HUES64 (cell line): Measurements from ENCODE around the gene EYS.

Experiments
- H3K27ac ChIP-seq: 2 replicates; pipeline ENCODE4 v1.7.0; 2013; ENCODE audit warnings: low read depth, low read length, inconsistent platforms
- H3K27me3 ChIP-seq: 2 replicates; pipeline ENCODE4 v1.6.1; 2013; ENCODE audit warnings: mild to moderate bottlenecking, low read length; ENCODE audit not compliant: insufficient read depth
- H3K36me3 ChIP-seq: 2 replicates; pipeline ENCODE4 v1.6.1; 2013; ENCODE audit warnings: mild to moderate bottlenecking, low read length; ENCODE audit not compliant: insufficient read depth
- H3K4me1 ChIP-seq: 2 replicates; pipeline ENCODE4 v1.6.1; 2013; ENCODE audit warnings: mild to moderate bottlenecking, low read length, moderate library complexity; ENCODE audit not compliant: insufficient read depth
- H3K4me3 ChIP-seq: 2 replicates; pipeline ENCODE4 v1.5.1; 2013; ENCODE audit warnings: mild to moderate bottlenecking, low read length, moderate library complexity
- H3K9ac ChIP-seq: 2 replicates; pipeline ENCODE4 v1.6.1; 2013; ENCODE audit warnings: mild to moderate bottlenecking, low read depth, low read length
- H3K9me3 ChIP-seq: 2 replicates; pipeline ENCODE4 v1.6.1; 2013; ENCODE audit warnings: low read depth, low read length; ENCODE audit not compliant: insufficient read depth
- WGBS: fragments of 150-250, 120-280 bp; methylation state at CpG from one replicate; pipeline ENCODE4 v1.1.7; 2013; ENCODE audit warnings: missing lambda C conversion rate; 5-methylcytosine and 5-hydroxymethylcytosine counted together

EYS gene

GRCh38 chr6:64622944-64623343, 1084.1 kb downstream of the EYS start:
- Histone ChIP-seq H3K9me3 (no peaks in the 10 kb centered on the region), H3K4me1 (no peaks in the 10 kb centered on the region), H3K27ac (no peak overlapping the region), H3K9ac (no peak overlapping the region), H3K27me3 (no peaks in the 10 kb centered on the region), H3K4me3 (no peak overlapping the region), H3K36me3 (no peaks in the 10 kb centered on the region)
- WGBS = no CpG with 5 or more reads among the region's 1 CpG

DNA sequence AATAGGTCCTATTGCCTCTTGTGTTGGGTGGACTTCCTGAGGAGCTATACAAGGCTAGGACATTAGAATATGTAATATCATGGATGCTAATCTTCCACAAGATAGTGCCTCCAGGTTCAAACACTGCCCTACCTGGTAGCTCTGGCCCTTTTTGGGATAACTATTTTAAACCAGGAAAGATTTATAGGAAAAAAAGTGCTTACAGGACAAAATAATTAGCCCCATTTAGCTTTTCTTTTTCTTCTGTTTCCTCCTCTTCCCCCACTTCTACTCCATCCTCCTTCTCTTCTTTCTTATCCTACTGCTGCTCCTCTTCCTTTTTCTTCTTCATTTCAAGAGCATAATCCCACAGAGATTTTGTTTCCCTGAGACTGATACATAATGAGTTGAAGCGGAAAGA, 1104.0 kb downstream of the EYS start:
- no peak overlapping the region for H3K9ac ChIP-seq
- H3K9me3 ChIP-seq = no peaks in the 10 kb centered on the region
- no peaks in the 10 kb centered on the region for H3K4me1 ChIP-seq
- no peak overlapping the region for H3K4me3 ChIP-seq
- H3K36me3 ChIP-seq = no peaks in the 10 kb centered on the region
- no peaks in the 10 kb centered on the region for H3K27me3 ChIP-seq
- WGBS = 70% methylated on average over 1 of the region's 1 CpG
- H3K27ac ChIP-seq = no peak overlapping the region

DNA sequence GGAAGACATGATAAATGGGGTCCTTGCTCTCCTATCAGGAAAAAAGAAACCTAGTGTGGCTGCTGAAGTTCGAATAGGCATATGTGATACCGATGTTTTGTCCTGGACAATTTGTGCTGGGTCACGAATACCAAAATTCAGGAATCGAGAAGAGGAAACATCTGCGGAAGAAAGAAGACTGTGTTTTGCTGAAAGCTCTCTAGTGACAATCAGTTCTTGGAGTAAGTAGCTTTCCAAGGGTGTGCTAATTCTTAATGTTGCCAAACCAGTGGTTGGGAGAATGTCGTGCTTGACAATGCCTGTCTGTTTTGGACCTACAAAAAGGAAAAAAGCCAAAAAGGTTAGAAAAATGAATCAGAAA, 1115.4 kb downstream of the EYS start:
- Histone ChIP-seq H3K4me3 (no peak overlapping the region), H3K9ac (no peak overlapping the region), H3K27me3 (no peaks in the 10 kb centered on the region), H3K4me1 (no peaks in the 10 kb centered on the region), H3K9me3 (no peaks in the 10 kb centered on the region), H3K27ac (no peak overlapping the region), H3K36me3 (no peaks in the 10 kb centered on the region)
- 95% methylated on average over 6 of the region's 6 CpGs for WGBS

DNA sequence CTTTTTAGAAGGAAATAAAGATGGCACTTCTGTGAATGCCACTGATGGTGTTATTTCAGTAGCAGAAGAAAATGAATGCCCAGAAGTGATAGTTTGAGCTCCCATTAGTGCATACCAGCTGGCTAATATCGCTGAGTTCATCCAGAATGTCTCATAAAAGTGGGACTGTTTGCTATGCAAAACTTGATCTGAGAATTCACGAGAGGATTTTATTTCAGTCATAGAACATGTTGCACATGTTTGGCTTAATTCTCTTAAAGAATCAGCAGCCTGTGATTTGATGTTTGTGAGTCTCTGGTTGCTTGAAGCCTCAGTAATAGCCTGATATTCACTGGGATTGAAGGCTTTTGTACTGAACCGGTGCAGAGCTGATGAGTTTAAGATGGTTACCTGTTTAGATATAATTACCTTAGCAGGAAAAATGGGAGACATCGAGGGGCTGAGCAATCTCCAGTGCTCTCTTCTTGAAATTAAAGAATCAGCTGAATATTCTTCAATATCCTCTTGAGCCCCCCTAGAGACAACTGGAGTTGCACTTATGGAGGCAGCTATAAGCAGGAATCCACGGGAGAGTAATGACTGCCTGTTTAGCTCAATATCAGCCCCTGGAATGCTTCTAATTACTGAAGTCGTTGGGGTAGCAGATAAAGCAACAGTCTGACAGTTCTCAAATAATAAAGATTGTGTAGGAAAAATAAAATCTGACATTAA, 1115.9 kb downstream of the EYS start:
- no peak overlapping the region for H3K27ac ChIP-seq
- H3K4me3 ChIP-seq = no peak overlapping the region
- H3K36me3 ChIP-seq = no peaks in the 10 kb centered on the region
- 92% methylated on average over 6 of the region's 6 CpGs for WGBS
- H3K4me1 ChIP-seq = no peaks in the 10 kb centered on the region
- H3K9ac ChIP-seq = no peak overlapping the region
- H3K27me3 ChIP-seq = no peaks in the 10 kb centered on the region
- H3K9me3 ChIP-seq = no peaks in the 10 kb centered on the region

DNA sequence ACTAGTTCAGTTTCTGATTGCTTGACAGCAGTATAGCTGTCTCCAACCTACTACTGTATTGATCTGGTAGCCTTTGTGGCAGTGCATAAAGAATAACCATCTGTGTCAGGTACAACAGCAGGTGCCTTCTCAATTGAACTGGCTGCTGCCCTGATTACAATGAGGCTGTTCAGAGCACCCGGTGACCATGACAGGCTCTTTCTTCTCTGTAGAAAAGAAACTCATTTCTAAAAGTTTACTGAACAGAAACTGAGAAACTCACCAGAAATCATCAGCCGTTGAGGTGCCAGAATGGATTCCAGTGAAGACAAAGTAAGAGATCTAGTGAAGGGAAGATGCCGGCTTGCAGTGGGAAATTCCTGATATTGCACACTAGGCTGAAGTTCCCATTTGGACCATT, 1117.1 kb downstream of the EYS start:
- no peaks in the 10 kb centered on the region for H3K4me1 ChIP-seq
- no peak overlapping the region for H3K27ac ChIP-seq
- H3K36me3 ChIP-seq = no peaks in the 10 kb centered on the region
- H3K9me3 ChIP-seq = no peaks in the 10 kb centered on the region
- H3K4me3 ChIP-seq = no peak overlapping the region
- H3K27me3 ChIP-seq = no peaks in the 10 kb centered on the region
- H3K9ac ChIP-seq = no peak overlapping the region
- 93% methylated on average over 3 of the region's 3 CpGs for WGBS

- 80% methylated on average over 1 of the region's 1 CpG for WGBS
- H3K27ac ChIP-seq = no peak overlapping the region
Measured at GRCh38 chr6:64580346-64580745, 1126.7 kb downstream of the EYS start.

DNA sequence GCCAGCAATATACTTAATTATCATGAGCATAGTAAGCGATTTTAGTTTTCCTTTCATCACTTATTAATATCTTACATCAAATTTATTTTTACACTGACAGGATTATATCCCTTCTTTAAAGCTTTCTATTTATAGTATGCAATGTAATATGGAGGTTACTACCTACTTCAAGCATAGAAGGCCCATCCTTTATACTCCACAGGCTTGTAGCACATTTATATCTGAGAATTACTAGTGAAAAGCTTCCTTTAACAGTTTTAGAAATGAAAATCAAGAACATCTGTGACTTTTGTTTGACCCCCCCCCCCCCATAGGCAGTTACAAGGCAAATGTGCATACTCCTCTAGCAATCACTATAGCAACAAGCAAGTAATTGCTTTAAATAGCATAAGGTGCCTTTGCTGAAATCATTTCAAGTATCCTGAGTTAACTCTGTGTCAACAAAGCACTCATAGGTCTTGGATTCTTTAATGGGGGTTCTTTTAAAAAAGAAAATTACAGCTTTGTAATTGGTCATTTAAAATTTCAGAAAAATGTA, 1153.7 kb downstream of the EYS start:
- Histone ChIP-seq H3K9ac (no peak overlapping the region), H3K4me3 (no peak overlapping the region), H3K4me1 (no peaks in the 10 kb centered on the region), H3K36me3 (no peaks in the 10 kb centered on the region), H3K9me3 (no peaks in the 10 kb centered on the region), H3K27ac (no peak overlapping the region), H3K27me3 (no peaks in the 10 kb centered on the region)
- WGBS = 71% methylated on average over 1 of the region's 1 CpG

More at GRCh38 chr6:64580346-64580745, 1126.7 kb downstream of the EYS start:
- H3K36me3 ChIP-seq = no peaks in the 10 kb centered on the region
- H3K9me3 ChIP-seq = no peaks in the 10 kb centered on the region
- no peak overlapping the region for H3K9ac ChIP-seq
- H3K4me1 ChIP-seq = no peaks in the 10 kb centered on the region
- H3K27me3 ChIP-seq = no peaks in the 10 kb centered on the region
- H3K4me3 ChIP-seq = no peak overlapping the region

GRCh38 chr6:64547594-64548268, 1159.3 kb downstream of the EYS start:
- Histone ChIP-seq H3K4me1 (no peaks in the 10 kb centered on the region), H3K9ac (no peak overlapping the region), H3K4me3 (no peak overlapping the region), H3K9me3 (no peaks in the 10 kb centered on the region), H3K36me3 (no peaks in the 10 kb centered on the region), H3K27ac (no peak overlapping the region), H3K27me3 (no peaks in the 10 kb centered on the region)
- WGBS = 95% methylated on average over 20 of the region's 20 CpGs

GRCh38 chr6:64539917-64540316, 1167.1 kb downstream of the EYS start:
- H3K9ac ChIP-seq = no peak overlapping the region

GRCh38 chr6:64538722-64539121, 1168.3 kb downstream of the EYS start:
- Histone ChIP-seq H3K27ac (no peak overlapping the region), H3K9me3 (no peaks in the 10 kb centered on the region), H3K9ac (no peak overlapping the region), H3K4me1 (no peaks in the 10 kb centered on the region), H3K36me3 (no peaks in the 10 kb centered on the region), H3K27me3 (no peaks in the 10 kb centered on the region), H3K4me3 (no peak overlapping the region)
- WGBS = 97% methylated on average over 4 of the region's 4 CpGs

More at GRCh38 chr6:64539917-64540316, 1167.1 kb downstream of the EYS start:
- Histone ChIP-seq H3K4me3 (no peak overlapping the region), H3K27ac (no peak overlapping the region), H3K27me3 (no peaks in the 10 kb centered on the region), H3K9me3 (no peaks in the 10 kb centered on the region), H3K36me3 (no peaks in the 10 kb centered on the region), H3K4me1 (no peaks in the 10 kb centered on the region)
- 95% methylated on average over 2 of the region's 2 CpGs for WGBS

DNA sequence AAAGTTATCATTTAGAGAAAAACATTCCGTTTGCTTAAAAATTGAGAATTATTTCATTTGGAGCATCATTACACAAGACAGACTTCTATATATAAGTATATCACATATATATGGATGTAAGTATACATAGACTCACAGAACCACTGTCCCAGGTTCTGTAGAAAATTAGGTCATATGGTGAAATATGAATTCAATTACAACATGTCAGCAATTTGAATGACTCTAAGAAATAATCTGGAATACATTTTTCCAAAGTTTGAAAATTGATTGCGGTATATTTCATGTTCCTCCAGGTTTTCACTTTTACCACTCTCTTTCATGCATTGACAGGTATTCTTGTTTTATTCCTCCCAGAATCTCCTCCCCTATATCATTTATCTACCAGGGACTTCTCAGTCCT, 1179.1 kb downstream of the EYS start:
- no peak overlapping the region for H3K27ac ChIP-seq
- WGBS = 97% methylated on average over 1 of the region's 2 CpGs

More for the DNA sequence above, 1179.1 kb downstream of the EYS start:
- Histone ChIP-seq H3K4me3 (no peak overlapping the region), H3K9ac (no peak overlapping the region), H3K4me1 (peaks cover 7% of the 10 kb centered on the region; the same call in 1 of the 2 replicates), H3K27me3 (no peaks in the 10 kb centered on the region), H3K36me3 (no peaks in the 10 kb centered on the region), H3K9me3 (no peaks in the 10 kb centered on the region)
